Body of pancreas (tissue), 4 donors: Measurements from ENCODE around the gene OLIG1. TPM values are rescaled to one million over a fixed set of nuclear protein-coding genes. Genes with fewer than 3 reads are reported as not detected.

Source experiments
- ATAC-seq: fragments of 150-250 bp; one replicate; pipeline ENCODE4 v1.9.1; 2016
- DNase-seq, 4 donors: peaks; one replicate each; pipeline ENCODE4 v3.0.0-alpha.2; 2019
- H3K27ac ChIP-seq, 4 donors: fragments of 200-600 bp; sonication (generic); 1 replicate in 3 of 4; 2 replicates in 1 of 4; pipeline versions ENCODE4 v1.5.1 to v1.6.1; 2016 to 2019; ENCODE audit warnings: mild to moderate bottlenecking in 1 of 4, mixed read lengths in 1 of 4, moderate library complexity in 1 of 4
- H3K27me3 ChIP-seq, 2 donors: fragments of 200-600 bp; sonication (generic); one replicate each; pipeline ENCODE4 v1.6.0; 2016; ENCODE audit warnings: mild to moderate bottlenecking in 1 of 2
- H3K36me3 ChIP-seq, 2 donors: fragments of 200-600 bp; sonication (generic); replicated peaks in 1 of 2; 2 replicates each; pipeline ENCODE4 v1.5.1; 2016; ENCODE audit warnings: low read depth in 2 of 2; ENCODE audit not compliant: insufficient read depth in 1 of 2
- H3K4me1 ChIP-seq: fragments of 200-600 bp; sonication (generic); one replicate; pipeline ENCODE4 v1.6.0; 2016
- H3K4me3 ChIP-seq, 2 donors: fragments of 200-600 bp; sonication (generic); 1 replicate in 1 of 2; 2 replicates in 1 of 2; pipeline ENCODE4 v1.5.1; 2016 to 2019
- H3K9me3 ChIP-seq, 3 donors: fragments of 200-600 bp; sonication (generic); 1 replicate in 2 of 3; 2 replicates in 1 of 3; pipeline ENCODE4 v1.5.1; 2016
- CTCF ChIP-seq, 7 experiments: fragments of 450-650 bp in 4 of 7; fragments of 200-600 bp in 3 of 7; sonication (generic) in 3 of 7; IDR thresholded peaks; one replicate each; pipeline ENCODE4 v1.5.1; 2016 to 2019; ENCODE audit warnings: antibody characterized with exemption in 7 of 7
- POLR2A ChIP-seq, 3 donors: fragments of 450-650 bp; IDR thresholded peaks; one replicate each; pipeline ENCODE4 v1.6.1; 2016; ENCODE audit warnings: antibody characterized with exemption in 3 of 3, mild to moderate bottlenecking in 2 of 3
- WGBS, 2 donors: methylation state at CpG; one replicate each; pipeline ENCODE4 v1.1.5; 2017; 5-methylcytosine and 5-hydroxymethylcytosine counted together
- intact Hi-C: fragments of 100-400 bp; cut with DNase I; formaldehyde crosslinking; loops from one replicate; pipeline ENCODE4 v1.15.1; 2023
- total RNA-seq, 2 donors: library from RNA; depleted of rRNA; stranded (reverse); fragments of >200 nt; gene quantifications; one replicate each; pipeline ENCODE4 v1.1.0, GENCODE V29; 2016

The OLIG1 gene
- total RNA-seq, 2 donors from 2014 or later = not detected

DNA sequence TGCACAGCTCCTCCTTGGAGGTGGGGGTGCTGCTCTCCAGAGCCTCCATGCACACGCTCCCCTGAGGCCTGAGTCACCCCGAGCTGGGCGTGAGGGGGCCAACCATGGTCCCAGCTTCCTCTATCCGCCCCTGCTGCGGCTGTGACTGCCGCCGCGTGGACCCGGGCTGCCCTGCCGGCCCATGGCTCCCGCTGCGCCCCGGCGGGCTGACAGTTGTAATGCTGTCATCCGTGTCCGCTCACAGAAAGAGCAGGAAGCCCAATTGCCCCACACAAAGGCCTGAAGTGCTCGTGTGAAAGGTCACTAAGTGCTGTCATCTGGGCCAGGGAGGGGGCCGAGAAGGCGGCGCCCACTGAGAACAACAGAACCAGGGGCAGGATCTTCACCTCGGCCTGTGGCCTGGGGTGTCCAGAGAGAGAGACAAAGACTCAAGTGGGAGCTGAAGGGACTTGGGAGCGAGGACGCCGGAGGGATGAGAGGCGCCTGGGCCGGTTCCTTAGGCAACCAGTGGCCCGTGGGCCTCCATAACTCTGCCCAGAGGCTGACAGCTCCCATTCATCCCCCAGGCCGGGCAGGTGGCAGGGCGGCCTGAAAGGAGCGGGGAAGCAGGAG is 31.5 kb downstream of the OLIG1 start:
- TF ChIP-seq CTCF (IDR thresholded peaks at IDR 0.05) = no peak
- TF ChIP-seq POLR2A (IDR thresholded peaks at IDR 0.05) = no peak
- intact Hi-C loops = no loop called here
- H3K9me3 ChIP-seq = no peaks in the 10 kb centered on the region
- no peaks in the 10 kb centered on the region for H3K4me1 ChIP-seq
- ATAC-seq (no peak), DNase-seq (peak in 1 of 4 donors; percentile 8)
- no peaks in the 10 kb centered on the region for H3K27me3 ChIP-seq
- H3K36me3 ChIP-seq = no peaks in the 10 kb centered on the region
- no peak overlapping the region for H3K27ac ChIP-seq
- H3K4me3 ChIP-seq = no peak overlapping the region
- WGBS, 2 donors = 62 to 78% methylated on average over 14 to 29 of the region's 30 CpGs

DNA sequence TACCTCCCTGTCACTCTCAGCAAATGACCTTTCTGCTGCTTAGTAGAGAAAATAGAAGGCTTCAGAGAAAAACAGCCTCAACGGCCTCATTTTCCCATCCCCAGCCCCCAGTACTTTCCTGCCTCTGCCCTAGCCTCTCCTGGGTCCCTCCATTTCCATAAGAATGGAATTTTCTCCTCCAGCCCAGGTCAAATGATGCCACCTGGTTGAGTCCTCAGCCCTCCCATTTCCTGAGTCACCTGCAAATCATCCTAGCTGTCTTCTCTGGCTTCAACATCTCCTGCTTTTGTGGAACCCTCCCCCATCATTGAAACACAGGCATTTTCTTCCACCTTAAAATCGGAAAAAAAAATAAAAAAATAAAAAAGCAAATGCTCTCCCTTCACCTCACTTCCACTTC is 35.1 kb downstream of the OLIG1 start:
- 12 to 26% methylated on average over 2 of the region's 2 CpGs for WGBS, 2 donors
- H3K27me3 ChIP-seq = peaks cover 0 to 9% of the 10 kb centered on the region in 2 donors
- TF ChIP-seq POLR2A (IDR thresholded peaks at IDR 0.05) (no peak), CTCF (IDR thresholded peaks at IDR 0.05) (no peak)
- no peak overlapping the region for H3K27ac ChIP-seq
- peaks cover 5% of the 10 kb centered on the region for H3K4me1 ChIP-seq
- DNase-seq (no peak), ATAC-seq (no peak)
- no peaks in the 10 kb centered on the region for H3K9me3 ChIP-seq
- intact Hi-C loops = no loop called here
- no peaks in the 10 kb centered on the region for H3K36me3 ChIP-seq
- no peak overlapping the region for H3K4me3 ChIP-seq

- Histone ChIP-seq H3K27ac (no peak overlapping the region), H3K36me3 (no peaks in the 10 kb centered on the region), H3K4me3 (no peak overlapping the region), H3K4me1 (peaks cover 5% of the 10 kb centered on the region), H3K27me3 (peaks cover 0 to 12% of the 10 kb centered on the region in 2 donors), H3K9me3 (no peaks in the 10 kb centered on the region)
- TF ChIP-seq CTCF (IDR thresholded peaks at IDR 0.05) (no peak), POLR2A (IDR thresholded peaks at IDR 0.05) (no peak)
- ATAC-seq (no peak), DNase-seq (no peak)
- intact Hi-C loops = no loop called here
- WGBS, 2 donors = 78 to 79% methylated on average over 4 of the region's 4 CpGs
These were observed 38.3 kb downstream of the OLIG1 start for GRCh38 chr21:33108228-33108627.

- Histone ChIP-seq H3K27me3 (peaks cover 0 to 12% of the 10 kb centered on the region in 2 donors), H3K36me3 (no peaks in the 10 kb centered on the region), H3K27ac (no peak overlapping the region), H3K4me1 (peaks cover 5% of the 10 kb centered on the region), H3K4me3 (no peak overlapping the region), H3K9me3 (no peaks in the 10 kb centered on the region)
- peak; percentile 24 for ATAC-seq
- whole genome bisulfite sequencing, 2 donors = 10 to 23% methylated on average over 32 to 45 of the region's 45 CpGs
- TF ChIP-seq CTCF (IDR thresholded peaks at IDR 0.05) = no peak
- no peak for TF ChIP-seq POLR2A (IDR thresholded peaks at IDR 0.05)
- intact Hi-C loops = no loop called here
- DNase-seq = no peak
These were observed 39.8 kb downstream of the OLIG1 start for GRCh38 chr21:33109574-33110339.
